Dendritic cell treated with granulocyte-macrophage colony-stimulating factor and Interleukin-4, amounts not matched to agents 40 ng/mL and 50 ng/mL, for 4 days (primary cell): ENCODE data around the gene SLC7A5.
"Not testable (repeated sequence)": the region's sequence is repeated elsewhere in the genome, so short reads cannot be mapped to it uniquely, and the experiment has no call there.

Source experiments
- H3K27ac Mint-ChIP-seq: one replicate; pipeline ENCODE4 v1.8.0; 2022; ENCODE audit warnings: mild to moderate bottlenecking, mixed read lengths
- H3K27me3 Mint-ChIP-seq: one replicate; pipeline ENCODE4 v1.8.0; 2022; ENCODE audit warnings: mild to moderate bottlenecking, mixed read lengths
- H3K36me3 Mint-ChIP-seq: one replicate; pipeline ENCODE4 v1.8.0; 2022; ENCODE audit warnings: low read depth, mixed read lengths
- H3K4me1 Mint-ChIP-seq: one replicate; pipeline ENCODE4 v1.8.0; 2022; ENCODE audit warnings: low read depth, mixed read lengths
- H3K4me3 Mint-ChIP-seq: one replicate; pipeline ENCODE4 v1.8.0; 2022; ENCODE audit warnings: mild to moderate bottlenecking, moderate library complexity, mixed read lengths
- H3K9me3 Mint-ChIP-seq: one replicate; pipeline ENCODE4 v1.8.0; 2022; ENCODE audit warnings: mixed read lengths
- intact Hi-C: fragments of 100-400 bp; cut with micrococcal nuclease; formaldehyde crosslinking; loops from one replicate; pipeline ENCODE4 v1.15.0; 2022

The SLC7A5 gene

DNA sequence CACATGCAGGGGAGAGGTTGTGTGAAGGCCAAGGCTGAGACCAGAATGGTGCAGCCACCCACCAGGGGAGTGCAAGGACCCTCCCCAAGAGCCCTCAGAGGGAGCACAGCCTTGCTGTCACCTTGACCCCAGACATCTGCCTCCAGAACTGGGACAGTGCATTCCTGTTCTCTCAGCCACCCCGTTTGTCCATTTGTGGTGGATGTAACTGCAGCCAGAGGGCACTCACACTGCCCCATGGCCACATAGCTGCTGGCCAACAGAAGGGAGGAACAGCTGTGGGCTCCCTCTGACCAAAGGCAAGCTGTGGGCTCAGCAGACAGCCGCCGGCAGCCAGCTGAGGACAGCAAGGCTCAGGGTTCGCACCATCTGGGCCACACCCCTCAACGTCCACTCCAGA is 53.7 kb downstream of the SLC7A5 start:
- H3K4me3 Mint-ChIP-seq = no peak overlapping the region
- intact Hi-C loops = no loop called here
- H3K9me3 Mint-ChIP-seq = peaks cover 30% of the 10 kb centered on the region
- peaks cover 6% of the 10 kb centered on the region for H3K36me3 Mint-ChIP-seq
- H3K27me3 Mint-ChIP-seq = peaks cover 10% of the 10 kb centered on the region
- H3K4me1 Mint-ChIP-seq = peaks cover 10% of the 10 kb centered on the region
- no peak overlapping the region for H3K27ac Mint-ChIP-seq

- Mint-ChIP-seq H3K4me1 (peaks cover 35% of the 10 kb centered on the region), H3K27me3 (peaks cover 21% of the 10 kb centered on the region), H3K9me3 (peaks cover 11% of the 10 kb centered on the region), H3K36me3 (no peaks in the 10 kb centered on the region), H3K4me3 (no peak overlapping the region), H3K27ac (no peak overlapping the region)
- intact Hi-C loops = no loop called here
These were observed 57.1 kb downstream of the SLC7A5 start for GRCh38 chr16:87812200-87812656.

GRCh38 chr16:87811454-87811853 is 57.9 kb downstream of the SLC7A5 start:
- H3K27ac Mint-ChIP-seq, H3K36me3 Mint-ChIP-seq, intact Hi-C loops, H3K9me3 Mint-ChIP-seq, H3K4me3 Mint-ChIP-seq: not testable (repeated sequence)
- Mint-ChIP-seq H3K27me3 (peaks cover 22% of the 10 kb centered on the region), H3K4me1 (peaks cover 41% of the 10 kb centered on the region)

DNA sequence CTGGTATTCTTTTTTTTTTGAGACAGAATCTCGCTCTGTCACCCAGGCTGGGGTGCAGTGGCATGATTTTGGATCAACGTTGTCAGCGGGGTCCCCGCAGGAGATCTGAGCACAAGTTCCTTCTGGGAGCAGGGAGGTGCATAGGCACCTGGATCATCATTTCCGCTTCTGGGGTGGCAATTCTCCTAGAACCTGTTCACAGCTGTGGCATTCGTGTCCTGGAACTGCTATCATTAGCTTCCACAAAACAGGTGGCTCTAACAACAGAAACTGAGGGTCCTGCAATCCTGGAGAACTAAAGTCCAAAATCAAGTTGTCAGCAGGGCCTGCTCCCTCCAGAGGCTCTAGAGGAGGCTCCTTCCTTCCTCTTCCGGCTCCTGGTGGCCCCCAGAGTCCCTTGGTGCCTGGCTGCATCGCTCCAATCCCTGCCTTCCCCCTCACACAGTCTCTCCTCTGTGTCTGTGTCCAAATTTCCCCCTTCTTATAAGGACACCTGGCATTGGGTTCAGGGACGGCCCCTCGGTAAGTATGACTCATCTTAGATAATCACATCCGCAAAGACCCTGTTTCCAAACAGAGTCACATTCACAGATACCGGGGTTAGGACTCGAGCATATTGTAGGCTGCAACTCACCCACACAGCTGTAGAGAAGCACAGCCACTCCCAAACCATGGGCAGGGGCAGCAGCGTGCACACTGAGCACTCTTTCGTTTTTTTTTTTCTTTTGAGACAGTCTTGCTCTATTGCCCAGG is 60.0 kb downstream of the SLC7A5 start:
- intact Hi-C loops = no loop called here
- H3K4me3 Mint-ChIP-seq = no peak overlapping the region
- no peak overlapping the region for H3K27ac Mint-ChIP-seq
- H3K4me1 Mint-ChIP-seq = peaks cover 45% of the 10 kb centered on the region
- H3K9me3 Mint-ChIP-seq = no peaks in the 10 kb centered on the region
- no peaks in the 10 kb centered on the region for H3K36me3 Mint-ChIP-seq
- peaks cover 27% of the 10 kb centered on the region for H3K27me3 Mint-ChIP-seq

GRCh38 chr16:87808108-87808507 is 61.2 kb downstream of the SLC7A5 start:
- peaks cover 47% of the 10 kb centered on the region for H3K4me1 Mint-ChIP-seq
- H3K27ac Mint-ChIP-seq = no peak overlapping the region
- no peak overlapping the region for H3K4me3 Mint-ChIP-seq
- no peaks in the 10 kb centered on the region for H3K36me3 Mint-ChIP-seq
- H3K27me3 Mint-ChIP-seq = peaks cover 39% of the 10 kb centered on the region
- intact Hi-C loops = no loop called here
- no peaks in the 10 kb centered on the region for H3K9me3 Mint-ChIP-seq

DNA sequence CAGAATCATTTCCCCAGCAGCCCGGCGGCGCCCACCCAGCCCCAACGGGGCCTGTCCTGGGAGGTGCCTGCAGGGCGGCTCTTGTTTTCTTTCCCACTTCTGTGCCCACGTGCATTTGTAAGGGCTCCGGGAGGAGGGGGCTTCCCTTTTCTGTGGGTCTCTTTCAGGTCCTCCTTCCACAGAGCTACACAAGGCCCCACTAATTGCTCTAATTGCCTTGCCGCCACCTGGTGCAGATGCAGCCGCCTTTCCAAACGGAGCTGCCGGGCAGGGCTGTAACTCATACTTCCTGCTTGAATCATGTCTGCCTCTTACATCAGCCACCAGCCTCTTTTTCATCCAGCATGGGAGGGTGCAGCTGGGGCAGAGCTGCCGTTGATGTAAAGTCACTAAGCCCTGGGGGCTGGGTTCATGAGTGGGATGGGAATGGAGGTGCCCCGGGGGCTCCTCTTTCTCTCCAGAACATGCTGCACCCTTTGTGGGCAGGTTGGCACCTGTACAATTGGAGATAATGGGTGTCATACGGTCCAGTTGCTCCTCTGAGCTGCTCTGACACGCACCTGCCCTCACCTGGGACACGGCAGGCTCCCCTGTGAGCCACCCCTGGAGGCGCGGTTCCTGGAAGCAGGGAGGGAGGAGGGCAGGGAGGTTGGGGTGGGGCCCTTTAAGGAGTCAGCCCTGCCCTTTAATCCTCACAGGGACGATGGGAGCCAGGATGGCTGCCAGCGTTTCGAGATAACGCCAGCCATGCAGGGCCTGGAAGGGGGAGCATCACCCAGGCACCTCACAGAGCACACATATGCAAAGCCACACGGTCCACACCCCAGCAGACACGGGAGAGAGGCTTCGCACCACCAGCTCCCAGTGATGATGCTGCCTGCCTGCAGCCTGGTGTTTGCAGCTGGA is 62.4 kb downstream of the SLC7A5 start:
- Mint-ChIP-seq H3K36me3 (no peaks in the 10 kb centered on the region), H3K9me3 (no peaks in the 10 kb centered on the region), H3K4me3 (peak overlapping the region; percentile 66), H3K4me1 (peaks cover 57% of the 10 kb centered on the region), H3K27me3 (peaks cover 47% of the 10 kb centered on the region), H3K27ac (peak overlapping the region; percentile 64)
- intact Hi-C loops = no loop called here

DNA sequence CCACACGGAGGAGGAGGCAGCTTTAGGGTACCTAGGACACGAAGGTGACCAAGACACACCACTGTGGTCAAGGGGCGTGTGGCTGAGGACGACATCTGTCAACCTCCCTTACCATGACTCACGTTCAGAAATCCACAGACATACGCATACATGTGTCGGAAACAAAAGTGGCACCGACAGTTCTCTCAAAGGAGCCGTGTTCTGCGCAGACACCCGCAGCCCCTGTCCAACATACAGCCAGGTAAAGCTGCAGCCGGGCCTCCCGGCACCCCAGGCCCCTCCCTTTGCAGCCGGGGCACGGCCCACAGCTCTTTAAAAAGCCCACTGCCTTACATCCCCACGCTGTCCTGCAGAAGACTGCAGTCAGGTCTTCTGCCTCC is 63.1 kb downstream of the SLC7A5 start:
- no peaks in the 10 kb centered on the region for H3K36me3 Mint-ChIP-seq
- H3K4me1 Mint-ChIP-seq = peaks cover 58% of the 10 kb centered on the region
- peak overlapping the region; percentile 64 for H3K27ac Mint-ChIP-seq
- peak overlapping the region; percentile 66 for H3K4me3 Mint-ChIP-seq
- H3K9me3 Mint-ChIP-seq = no peaks in the 10 kb centered on the region
- intact Hi-C loops = no loop called here
- H3K27me3 Mint-ChIP-seq = peaks cover 53% of the 10 kb centered on the region

GRCh38 chr16:87803385-87803784 is 65.9 kb downstream of the SLC7A5 start:
- no peaks in the 10 kb centered on the region for H3K36me3 Mint-ChIP-seq
- peaks cover 36% of the 10 kb centered on the region for H3K4me1 Mint-ChIP-seq
- H3K4me3 Mint-ChIP-seq = no peak overlapping the region
- no peaks in the 10 kb centered on the region for H3K9me3 Mint-ChIP-seq
- H3K27me3 Mint-ChIP-seq = peaks cover 44% of the 10 kb centered on the region
- no peak overlapping the region for H3K27ac Mint-ChIP-seq
- intact Hi-C loops = no loop called here

DNA sequence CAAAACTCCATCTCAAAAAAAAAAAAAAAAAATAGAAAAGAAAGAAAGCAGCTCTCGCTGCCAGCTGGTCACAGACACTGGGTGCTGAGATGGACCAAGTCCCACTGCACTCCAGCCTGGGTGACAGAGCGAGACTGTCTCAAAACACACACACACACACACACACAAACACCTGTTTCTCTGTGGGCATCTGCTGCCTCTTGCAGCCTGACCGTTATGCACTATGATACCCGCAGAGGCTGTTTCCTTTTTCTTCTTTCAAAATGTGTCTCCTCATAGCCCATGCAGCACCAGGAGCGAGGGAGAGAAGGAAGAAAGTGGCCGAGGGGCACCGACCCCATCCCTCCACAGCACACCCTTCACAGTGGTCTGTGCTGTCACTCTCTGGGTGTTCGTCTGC is 66.6 kb downstream of the SLC7A5 start:
- intact Hi-C loops = no loop called here
- Mint-ChIP-seq H3K27me3 (peaks cover 45% of the 10 kb centered on the region), H3K27ac (no peak overlapping the region)

DNA sequence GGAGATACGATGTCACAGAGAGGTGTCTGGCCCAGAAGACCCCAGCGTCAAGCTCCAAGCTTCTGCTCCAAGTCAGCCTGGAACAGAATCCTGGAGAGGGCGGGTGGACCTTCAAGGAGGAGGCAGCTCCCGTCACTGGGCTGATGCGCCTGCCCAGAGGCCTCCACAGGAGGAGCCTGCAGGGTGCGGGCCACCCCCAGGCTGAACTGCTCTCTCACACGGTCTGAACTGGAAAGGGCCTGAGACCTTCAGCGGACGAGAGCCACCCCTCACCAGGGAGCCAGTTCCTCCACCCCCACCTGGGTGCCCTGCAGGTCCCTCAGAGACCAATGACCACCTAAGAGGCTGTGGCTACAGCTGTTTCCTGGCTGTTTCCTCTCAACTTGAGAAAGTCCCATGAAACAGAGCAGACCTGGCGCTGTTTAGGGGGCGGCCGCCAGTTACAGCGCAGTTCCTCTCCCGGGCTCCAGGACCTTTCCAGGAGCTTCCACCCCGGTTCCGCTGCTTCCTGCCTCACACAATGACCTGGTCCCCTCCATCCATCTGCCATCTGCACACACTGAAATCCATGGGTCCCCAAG is 67.5 kb downstream of the SLC7A5 start:
- Mint-ChIP-seq H3K4me3 (no peak overlapping the region), H3K27ac (no peak overlapping the region), H3K9me3 (no peaks in the 10 kb centered on the region), H3K4me1 (peaks cover 29% of the 10 kb centered on the region), H3K36me3 (no peaks in the 10 kb centered on the region), H3K27me3 (peaks cover 44% of the 10 kb centered on the region)
- intact Hi-C loops = no loop called here

More for the DNA sequence above, 66.6 kb downstream of the SLC7A5 start:
- no peaks in the 10 kb centered on the region for H3K36me3 Mint-ChIP-seq
- H3K9me3 Mint-ChIP-seq = no peaks in the 10 kb centered on the region
- no peak overlapping the region for H3K4me3 Mint-ChIP-seq
- peaks cover 33% of the 10 kb centered on the region for H3K4me1 Mint-ChIP-seq

- H3K27me3 Mint-ChIP-seq = peaks cover 37% of the 10 kb centered on the region
- H3K4me1 Mint-ChIP-seq = peaks cover 20% of the 10 kb centered on the region
- intact Hi-C loops = no loop called here
These were observed 68.8 kb downstream of the SLC7A5 start for GRCh38 chr16:87800497-87800896.

GRCh38 chr16:87795336-87795735 is 74.0 kb downstream of the SLC7A5 start:
- no peak overlapping the region for H3K27ac Mint-ChIP-seq
- intact Hi-C loops = no loop called here
- peaks cover 10% of the 10 kb centered on the region for H3K27me3 Mint-ChIP-seq

More at GRCh38 chr16:87800497-87800896, 68.8 kb downstream of the SLC7A5 start:
- Mint-ChIP-seq H3K9me3 (no peaks in the 10 kb centered on the region), H3K4me3 (no peak overlapping the region), H3K27ac (no peak overlapping the region), H3K36me3 (no peaks in the 10 kb centered on the region)

DNA sequence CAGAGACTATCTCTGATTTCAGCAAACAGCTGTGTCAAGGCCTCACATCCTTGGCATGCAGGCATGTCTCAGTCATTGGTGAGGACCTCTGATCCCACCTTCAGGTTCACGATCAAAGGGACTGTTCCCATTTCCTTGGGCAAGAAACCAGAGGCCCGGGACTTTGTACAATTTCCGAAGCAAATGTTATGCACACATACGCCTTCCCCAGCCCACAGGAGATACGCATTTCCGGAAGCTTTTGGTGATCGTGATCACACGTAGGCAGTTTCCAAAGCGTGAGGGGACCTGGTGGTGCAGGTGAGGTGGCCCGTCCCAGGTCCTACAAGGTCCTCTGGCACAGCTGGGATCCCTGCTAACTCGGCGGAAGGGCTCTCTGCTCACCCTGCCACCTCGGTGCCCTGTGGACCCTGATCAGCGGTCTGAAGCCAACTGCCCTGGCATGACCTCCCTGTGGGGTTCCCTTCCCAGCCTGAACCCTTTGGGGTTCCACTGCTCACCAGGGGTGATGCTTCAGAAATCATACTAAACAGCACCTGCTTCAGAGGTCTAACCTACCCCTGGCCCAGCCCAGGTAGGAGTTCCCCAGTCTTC is 74.7 kb downstream of the SLC7A5 start:
- Mint-ChIP-seq H3K27me3 (peaks cover 10% of the 10 kb centered on the region), H3K4me1 (peaks cover 13% of the 10 kb centered on the region), H3K9me3 (no peaks in the 10 kb centered on the region), H3K36me3 (no peaks in the 10 kb centered on the region), H3K27ac (no peak overlapping the region), H3K4me3 (no peak overlapping the region)
- intact Hi-C loops = no loop called here

More at GRCh38 chr16:87795336-87795735, 74.0 kb downstream of the SLC7A5 start:
- no peaks in the 10 kb centered on the region for H3K9me3 Mint-ChIP-seq
- H3K4me1 Mint-ChIP-seq = peaks cover 7% of the 10 kb centered on the region
- H3K4me3 Mint-ChIP-seq = no peak overlapping the region
- H3K36me3 Mint-ChIP-seq = no peaks in the 10 kb centered on the region

- Mint-ChIP-seq H3K4me3 (no peak overlapping the region), H3K27ac (no peak overlapping the region), H3K36me3 (no peaks in the 10 kb centered on the region), H3K9me3 (no peaks in the 10 kb centered on the region), H3K27me3 (peaks cover 12% of the 10 kb centered on the region), H3K4me1 (peaks cover 15% of the 10 kb centered on the region)
- intact Hi-C loops = no loop called here
These were observed 77.1 kb downstream of the SLC7A5 start for GRCh38 chr16:87792205-87792565.
